H1 (cell line): ENCODE data around the gene GIMD1. TPM values are rescaled to one million over a fixed set of nuclear protein-coding genes. Genes with fewer than 3 reads are reported as not detected.

Experiments used
- CEBPB ChIP-seq: IDR thresholded peaks from 2 replicates; pipeline ENCODE4 v1.6.1; 2012; ENCODE audit warnings: low read depth, low read length
- KDM1A ChIP-seq: fragments of 200-600, 300-600 bp; sonication (generic); IDR thresholded peaks from 2 replicates; pipeline ENCODE4 v1.7.1; 2016; ENCODE audit warnings: mild to moderate bottlenecking, low read length, borderline replicate concordance
- polyA plus RNA-seq, 7 experiments: library from polyadenylated mRNA; depleted of rRNA in 3 of 7; stranded (reverse) in 5 of 7; unstranded in 2 of 7; fragments of >200 nt in 5 of 7; fragments of 200-250 nt in 2 of 7; gene quantifications; 1 replicate in 5 of 7; 2 replicates in 1 of 7; 4 replicates in 1 of 7; pipeline versions ENCODE4 v1.2.1 to v1.2.3, GENCODE V29; 2011 to 2013; ENCODE audit warnings: missing spikeins in 2 of 7, mixed read lengths in 2 of 7
- total RNA-seq: library from RNA; stranded (reverse); fragmentation: NEBNext Ultra II Directional; extraction: Animal tissue kit (Norgen Biotek cat#: 25700); gene quantifications from 2 replicates; pipeline ENCODE4 v1.2.1, GENCODE V29; 2021
- TF ChIP-seq, protein P1 (sequence below): fragments of 300-600 bp; sonication (generic); IDR thresholded peaks from 2 replicates; pipeline ENCODE4 v1.7.1; 2012; ENCODE audit warnings: low read length, moderate library complexity, mild to moderate bottlenecking, inconsistent platforms; ENCODE audit not compliant: insufficient replicate concordance
- TF ChIP-seq, protein P2 (sequence below): IDR thresholded peaks from 2 replicates; pipeline ENCODE4 v1.6.1; 2012; ENCODE audit warnings: low read length, inconsistent platforms

GIMD1 gene
- total and polyA plus RNA-seq, 2 of the 8 experiments (the other 6 are each of a cell fraction or from before 2014, with no cell fraction given), result not detected

DNA sequence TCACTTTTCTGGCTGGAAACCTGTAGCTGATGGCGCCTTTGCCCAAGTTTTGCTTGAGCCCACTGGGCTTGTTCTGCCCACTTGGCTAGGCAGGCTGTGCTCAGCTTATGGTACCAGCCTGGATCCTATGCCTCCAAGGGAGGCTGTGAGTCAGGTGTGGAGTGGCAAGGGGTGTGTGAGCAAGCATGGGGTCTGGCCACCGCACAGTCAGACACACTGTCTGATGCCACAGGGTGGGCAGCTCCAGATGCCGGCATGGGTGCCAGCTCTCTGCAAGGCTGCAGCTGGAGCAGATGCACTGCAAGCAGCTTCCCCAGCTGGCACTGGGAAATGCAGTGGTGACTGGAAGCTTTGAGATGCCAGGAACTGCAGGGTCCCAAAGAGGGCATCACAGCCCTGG lies 16.3 kb upstream of the GIMD1 start (continued):
- TF ChIP-seq, protein P1, sequence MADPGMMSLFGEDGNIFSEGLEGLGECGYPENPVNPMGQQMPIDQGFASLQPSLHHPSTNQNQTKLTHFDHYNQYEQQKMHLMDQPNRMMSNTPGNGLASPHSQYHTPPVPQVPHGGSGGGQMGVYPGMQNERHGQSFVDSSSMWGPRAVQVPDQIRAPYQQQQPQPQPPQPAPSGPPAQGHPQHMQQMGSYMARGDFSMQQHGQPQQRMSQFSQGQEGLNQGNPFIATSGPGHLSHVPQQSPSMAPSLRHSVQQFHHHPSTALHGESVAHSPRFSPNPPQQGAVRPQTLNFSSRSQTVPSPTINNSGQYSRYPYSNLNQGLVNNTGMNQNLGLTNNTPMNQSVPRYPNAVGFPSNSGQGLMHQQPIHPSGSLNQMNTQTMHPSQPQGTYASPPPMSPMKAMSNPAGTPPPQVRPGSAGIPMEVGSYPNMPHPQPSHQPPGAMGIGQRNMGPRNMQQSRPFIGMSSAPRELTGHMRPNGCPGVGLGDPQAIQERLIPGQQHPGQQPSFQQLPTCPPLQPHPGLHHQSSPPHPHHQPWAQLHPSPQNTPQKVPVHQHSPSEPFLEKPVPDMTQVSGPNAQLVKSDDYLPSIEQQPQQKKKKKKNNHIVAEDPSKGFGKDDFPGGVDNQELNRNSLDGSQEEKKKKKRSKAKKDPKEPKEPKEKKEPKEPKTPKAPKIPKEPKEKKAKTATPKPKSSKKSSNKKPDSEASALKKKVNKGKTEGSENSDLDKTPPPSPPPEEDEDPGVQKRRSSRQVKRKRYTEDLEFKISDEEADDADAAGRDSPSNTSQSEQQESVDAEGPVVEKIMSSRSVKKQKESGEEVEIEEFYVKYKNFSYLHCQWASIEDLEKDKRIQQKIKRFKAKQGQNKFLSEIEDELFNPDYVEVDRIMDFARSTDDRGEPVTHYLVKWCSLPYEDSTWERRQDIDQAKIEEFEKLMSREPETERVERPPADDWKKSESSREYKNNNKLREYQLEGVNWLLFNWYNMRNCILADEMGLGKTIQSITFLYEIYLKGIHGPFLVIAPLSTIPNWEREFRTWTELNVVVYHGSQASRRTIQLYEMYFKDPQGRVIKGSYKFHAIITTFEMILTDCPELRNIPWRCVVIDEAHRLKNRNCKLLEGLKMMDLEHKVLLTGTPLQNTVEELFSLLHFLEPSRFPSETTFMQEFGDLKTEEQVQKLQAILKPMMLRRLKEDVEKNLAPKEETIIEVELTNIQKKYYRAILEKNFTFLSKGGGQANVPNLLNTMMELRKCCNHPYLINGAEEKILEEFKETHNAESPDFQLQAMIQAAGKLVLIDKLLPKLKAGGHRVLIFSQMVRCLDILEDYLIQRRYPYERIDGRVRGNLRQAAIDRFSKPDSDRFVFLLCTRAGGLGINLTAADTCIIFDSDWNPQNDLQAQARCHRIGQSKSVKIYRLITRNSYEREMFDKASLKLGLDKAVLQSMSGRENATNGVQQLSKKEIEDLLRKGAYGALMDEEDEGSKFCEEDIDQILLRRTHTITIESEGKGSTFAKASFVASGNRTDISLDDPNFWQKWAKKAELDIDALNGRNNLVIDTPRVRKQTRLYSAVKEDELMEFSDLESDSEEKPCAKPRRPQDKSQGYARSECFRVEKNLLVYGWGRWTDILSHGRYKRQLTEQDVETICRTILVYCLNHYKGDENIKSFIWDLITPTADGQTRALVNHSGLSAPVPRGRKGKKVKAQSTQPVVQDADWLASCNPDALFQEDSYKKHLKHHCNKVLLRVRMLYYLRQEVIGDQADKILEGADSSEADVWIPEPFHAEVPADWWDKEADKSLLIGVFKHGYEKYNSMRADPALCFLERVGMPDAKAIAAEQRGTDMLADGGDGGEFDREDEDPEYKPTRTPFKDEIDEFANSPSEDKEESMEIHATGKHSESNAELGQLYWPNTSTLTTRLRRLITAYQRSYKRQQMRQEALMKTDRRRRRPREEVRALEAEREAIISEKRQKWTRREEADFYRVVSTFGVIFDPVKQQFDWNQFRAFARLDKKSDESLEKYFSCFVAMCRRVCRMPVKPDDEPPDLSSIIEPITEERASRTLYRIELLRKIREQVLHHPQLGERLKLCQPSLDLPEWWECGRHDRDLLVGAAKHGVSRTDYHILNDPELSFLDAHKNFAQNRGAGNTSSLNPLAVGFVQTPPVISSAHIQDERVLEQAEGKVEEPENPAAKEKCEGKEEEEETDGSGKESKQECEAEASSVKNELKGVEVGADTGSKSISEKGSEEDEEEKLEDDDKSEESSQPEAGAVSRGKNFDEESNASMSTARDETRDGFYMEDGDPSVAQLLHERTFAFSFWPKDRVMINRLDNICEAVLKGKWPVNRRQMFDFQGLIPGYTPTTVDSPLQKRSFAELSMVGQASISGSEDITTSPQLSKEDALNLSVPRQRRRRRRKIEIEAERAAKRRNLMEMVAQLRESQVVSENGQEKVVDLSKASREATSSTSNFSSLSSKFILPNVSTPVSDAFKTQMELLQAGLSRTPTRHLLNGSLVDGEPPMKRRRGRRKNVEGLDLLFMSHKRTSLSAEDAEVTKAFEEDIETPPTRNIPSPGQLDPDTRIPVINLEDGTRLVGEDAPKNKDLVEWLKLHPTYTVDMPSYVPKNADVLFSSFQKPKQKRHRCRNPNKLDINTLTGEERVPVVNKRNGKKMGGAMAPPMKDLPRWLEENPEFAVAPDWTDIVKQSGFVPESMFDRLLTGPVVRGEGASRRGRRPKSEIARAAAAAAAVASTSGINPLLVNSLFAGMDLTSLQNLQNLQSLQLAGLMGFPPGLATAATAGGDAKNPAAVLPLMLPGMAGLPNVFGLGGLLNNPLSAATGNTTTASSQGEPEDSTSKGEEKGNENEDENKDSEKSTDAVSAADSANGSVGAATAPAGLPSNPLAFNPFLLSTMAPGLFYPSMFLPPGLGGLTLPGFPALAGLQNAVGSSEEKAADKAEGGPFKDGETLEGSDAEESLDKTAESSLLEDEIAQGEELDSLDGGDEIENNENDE, result no peak
- TF ChIP-seq, protein P2, sequence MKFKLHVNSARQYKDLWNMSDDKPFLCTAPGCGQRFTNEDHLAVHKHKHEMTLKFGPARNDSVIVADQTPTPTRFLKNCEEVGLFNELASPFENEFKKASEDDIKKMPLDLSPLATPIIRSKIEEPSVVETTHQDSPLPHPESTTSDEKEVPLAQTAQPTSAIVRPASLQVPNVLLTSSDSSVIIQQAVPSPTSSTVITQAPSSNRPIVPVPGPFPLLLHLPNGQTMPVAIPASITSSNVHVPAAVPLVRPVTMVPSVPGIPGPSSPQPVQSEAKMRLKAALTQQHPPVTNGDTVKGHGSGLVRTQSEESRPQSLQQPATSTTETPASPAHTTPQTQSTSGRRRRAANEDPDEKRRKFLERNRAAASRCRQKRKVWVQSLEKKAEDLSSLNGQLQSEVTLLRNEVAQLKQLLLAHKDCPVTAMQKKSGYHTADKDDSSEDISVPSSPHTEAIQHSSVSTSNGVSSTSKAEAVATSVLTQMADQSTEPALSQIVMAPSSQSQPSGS, result no peak
- TF ChIP-seq KDM1A (no peak), CEBPB (no peak)
- TF ChIP-seq, all 59 proteins: peak for 0
